ENCODE data around the gene ENO3.

DNA sequence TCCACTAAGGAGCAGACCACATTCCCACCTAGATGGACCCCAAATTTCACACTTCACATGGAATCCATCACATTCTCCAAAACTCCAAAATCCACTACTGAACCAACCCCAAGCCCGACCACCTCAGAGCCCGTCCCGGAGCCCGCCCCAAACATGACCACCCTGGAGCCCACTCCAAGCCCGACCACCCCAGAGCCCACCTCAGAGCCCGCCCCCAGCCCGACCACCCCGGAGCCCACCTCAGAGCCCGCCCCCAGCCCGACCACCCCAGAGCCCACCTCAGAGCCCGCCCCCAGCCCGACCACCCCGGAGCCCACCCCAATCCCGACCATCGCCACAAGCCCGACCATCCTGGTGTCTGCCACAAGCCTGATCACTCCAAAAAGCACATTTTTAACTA lies 17.3 kb upstream of the ENO3 start:
- TF ChIP-seq, protein P1, sequence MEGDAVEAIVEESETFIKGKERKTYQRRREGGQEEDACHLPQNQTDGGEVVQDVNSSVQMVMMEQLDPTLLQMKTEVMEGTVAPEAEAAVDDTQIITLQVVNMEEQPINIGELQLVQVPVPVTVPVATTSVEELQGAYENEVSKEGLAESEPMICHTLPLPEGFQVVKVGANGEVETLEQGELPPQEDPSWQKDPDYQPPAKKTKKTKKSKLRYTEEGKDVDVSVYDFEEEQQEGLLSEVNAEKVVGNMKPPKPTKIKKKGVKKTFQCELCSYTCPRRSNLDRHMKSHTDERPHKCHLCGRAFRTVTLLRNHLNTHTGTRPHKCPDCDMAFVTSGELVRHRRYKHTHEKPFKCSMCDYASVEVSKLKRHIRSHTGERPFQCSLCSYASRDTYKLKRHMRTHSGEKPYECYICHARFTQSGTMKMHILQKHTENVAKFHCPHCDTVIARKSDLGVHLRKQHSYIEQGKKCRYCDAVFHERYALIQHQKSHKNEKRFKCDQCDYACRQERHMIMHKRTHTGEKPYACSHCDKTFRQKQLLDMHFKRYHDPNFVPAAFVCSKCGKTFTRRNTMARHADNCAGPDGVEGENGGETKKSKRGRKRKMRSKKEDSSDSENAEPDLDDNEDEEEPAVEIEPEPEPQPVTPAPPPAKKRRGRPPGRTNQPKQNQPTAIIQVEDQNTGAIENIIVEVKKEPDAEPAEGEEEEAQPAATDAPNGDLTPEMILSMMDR (IDR thresholded peaks at IDR 0.05): no peak
- TF ChIP-seq POLR2AphosphoS5 (IDR thresholded peaks at IDR 0.05) (no peak), POLR2A (IDR thresholded peaks at IDR 0.05) (no peak), EP300 (IDR thresholded peaks at IDR 0.05) (no peak)

All from suprapubic skin (tissue), 4 donors.